Measurements from ENCODE around the gene DMRT1. TPM values are rescaled to one million over a fixed set of nuclear protein-coding genes. Genes with fewer than 3 reads are reported as not detected.

Gene DMRT1
- total RNA-seq, 6 experiments from 2014 or later: not detected

DNA sequence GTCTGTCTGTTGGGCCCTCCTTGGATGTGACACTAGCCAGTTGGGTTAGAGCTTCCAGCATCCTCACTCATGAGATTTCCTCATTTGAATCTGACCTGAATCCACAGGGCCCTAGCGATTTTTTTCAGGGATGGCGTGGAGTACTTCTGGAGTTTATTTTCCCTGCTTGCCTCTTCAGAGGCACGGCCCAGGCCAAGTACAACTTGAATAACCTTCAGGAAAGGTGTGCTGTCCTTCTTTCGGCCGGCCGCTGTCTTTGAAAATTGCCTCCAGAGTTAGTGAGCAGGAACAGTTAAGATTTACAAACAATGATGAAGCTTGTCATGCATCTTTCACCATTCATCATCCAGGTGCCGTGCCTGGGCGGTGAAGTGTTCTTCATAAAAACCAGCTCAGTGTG is 85.5 kb downstream of the DMRT1 start:
- Mint-ChIP-seq H3K27me3 (ENCODE audit: insufficient read depth) (peaks cover 6% of the 10 kb centered on the region), H3K9me3 (no peaks in the 10 kb centered on the region), H3K4me1 (ENCODE audit: low read depth) (no peaks in the 10 kb centered on the region), H3K4me3 (no peak overlapping the region), H3K36me3 (ENCODE audit: low read depth) (no peaks in the 10 kb centered on the region), H3K27ac (no peak overlapping the region)
- DNase-seq: no peak
- TF ChIP-seq CTCF (IDR thresholded peaks at IDR 0.05): no peak

- no peak overlapping the region for H3K27ac Mint-ChIP-seq
- DNase-seq: no peak
- H3K9me3 Mint-ChIP-seq: no peaks in the 10 kb centered on the region
- no peaks in the 10 kb centered on the region for H3K4me1 Mint-ChIP-seq (ENCODE audit: low read depth)
- peak; percentile 49 for TF ChIP-seq CTCF (IDR thresholded peaks at IDR 0.05)
- no peak overlapping the region for H3K4me3 Mint-ChIP-seq
- H3K27me3 Mint-ChIP-seq (ENCODE audit: insufficient read depth): peaks cover 3% of the 10 kb centered on the region
- H3K36me3 Mint-ChIP-seq (ENCODE audit: low read depth): no peaks in the 10 kb centered on the region
Measured at GRCh38 chr9:928363-929042, 87.0 kb downstream of the DMRT1 start.

DNA sequence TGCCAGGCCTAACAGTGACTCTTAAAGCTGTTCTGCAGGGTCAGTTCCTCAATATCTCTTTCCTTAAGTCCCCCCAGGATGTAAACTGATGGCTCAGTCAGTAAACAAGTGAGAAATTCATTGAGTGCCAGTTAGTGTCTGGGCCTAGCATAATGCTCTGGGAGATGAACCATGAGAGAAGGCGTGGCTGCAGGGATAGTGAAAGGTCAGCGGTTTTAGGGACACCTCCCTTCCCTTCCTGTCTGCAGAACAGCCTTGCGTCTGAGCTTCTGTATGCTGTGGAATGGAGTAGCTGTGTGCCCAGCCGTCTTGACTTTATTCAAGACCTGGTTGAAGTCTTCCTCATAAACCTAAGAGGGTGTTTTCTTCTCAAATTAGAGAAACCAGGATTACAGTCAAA is 88.2 kb downstream of the DMRT1 start:
- H3K4me3 Mint-ChIP-seq: no peak overlapping the region
- H3K27me3 Mint-ChIP-seq (ENCODE audit: insufficient read depth): peaks cover 6% of the 10 kb centered on the region
- no peaks in the 10 kb centered on the region for H3K36me3 Mint-ChIP-seq (ENCODE audit: low read depth)
- no peak for DNase-seq
- H3K9me3 Mint-ChIP-seq: no peaks in the 10 kb centered on the region
- TF ChIP-seq CTCF (IDR thresholded peaks at IDR 0.05): no peak
- H3K27ac Mint-ChIP-seq: no peak overlapping the region
- H3K4me1 Mint-ChIP-seq (ENCODE audit: low read depth): no peaks in the 10 kb centered on the region

DNA sequence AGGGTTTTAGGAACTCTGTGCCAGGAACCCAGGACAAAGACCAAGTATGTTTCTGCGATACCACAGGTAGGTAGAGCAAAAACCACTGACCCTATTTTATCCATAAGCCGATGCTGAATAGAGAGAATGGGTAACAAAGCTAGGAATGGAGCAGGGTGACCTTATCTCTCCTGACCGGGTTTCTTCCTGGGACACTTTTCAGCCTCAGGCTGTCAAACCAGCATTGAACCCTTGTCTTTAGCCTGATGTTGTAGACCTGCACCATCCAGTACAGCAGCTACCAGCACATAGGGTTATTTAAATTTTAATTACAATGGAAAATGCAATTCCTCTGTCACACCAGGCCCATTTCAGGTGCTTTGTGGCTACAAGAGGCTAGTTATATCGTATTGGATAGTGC is 91.9 kb downstream of the DMRT1 start:
- H3K36me3 Mint-ChIP-seq (ENCODE audit: low read depth): no peaks in the 10 kb centered on the region
- no peaks in the 10 kb centered on the region for H3K9me3 Mint-ChIP-seq
- H3K4me1 Mint-ChIP-seq (ENCODE audit: low read depth): peaks cover 4% of the 10 kb centered on the region; the same call in 1 of the 2 replicates
- no peak overlapping the region for H3K27ac Mint-ChIP-seq
- no peak for DNase-seq
- H3K4me3 Mint-ChIP-seq: no peak overlapping the region
- H3K27me3 Mint-ChIP-seq (ENCODE audit: insufficient read depth): peaks cover 9% of the 10 kb centered on the region
- no peak for TF ChIP-seq CTCF (IDR thresholded peaks at IDR 0.05)

DNA sequence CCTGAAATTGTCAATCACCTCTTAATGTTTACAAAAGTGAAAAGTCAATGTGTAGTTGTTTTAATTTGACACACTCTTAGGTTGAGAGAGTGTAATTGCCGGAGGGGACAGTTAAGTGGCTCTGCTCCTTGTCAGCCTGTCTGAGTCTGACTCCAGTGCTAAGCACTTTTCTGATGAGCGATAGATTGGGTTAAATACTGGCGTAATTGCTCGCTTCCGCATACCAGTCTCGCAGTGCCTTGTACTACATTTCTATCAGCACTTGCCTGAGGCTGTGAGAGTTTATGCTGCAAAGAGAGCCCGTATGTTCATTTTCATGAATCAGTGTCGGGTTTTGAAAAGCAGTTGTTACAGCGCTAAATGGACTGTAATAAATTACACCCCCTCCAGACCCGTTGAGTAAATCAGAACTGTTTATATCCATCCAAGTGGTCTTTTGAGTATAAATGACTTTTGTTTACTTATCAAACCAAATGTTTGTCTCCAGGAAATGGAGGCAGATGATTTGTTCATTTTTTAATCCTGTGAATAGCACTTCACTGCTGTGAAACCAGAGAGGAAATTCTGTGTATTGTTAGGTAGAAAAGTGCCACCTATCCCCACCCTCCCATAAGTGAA is 94.0 kb downstream of the DMRT1 start:
- peak; percentile 31 for DNase-seq
- Mint-ChIP-seq H3K4me3 (no peak overlapping the region), H3K36me3 (ENCODE audit: low read depth) (no peaks in the 10 kb centered on the region), H3K9me3 (no peaks in the 10 kb centered on the region), H3K27me3 (ENCODE audit: insufficient read depth) (peaks cover 9% of the 10 kb centered on the region; the same call in 1 of the 2 replicates), H3K27ac (no peak overlapping the region), H3K4me1 (ENCODE audit: low read depth) (peaks cover 4% of the 10 kb centered on the region; the same call in 1 of the 2 replicates)
- no peak for TF ChIP-seq CTCF (IDR thresholded peaks at IDR 0.05)
